ENCODE data around the gene RIPOR2.
"Not testable (repeated sequence)": the region's sequence is repeated elsewhere in the genome, so short reads cannot be mapped to it uniquely, and the experiment has no call there.

Gene RIPOR2

GRCh38 chr6:24761851-24762250 is 173.9 kb downstream of the RIPOR2 start:
- no peak overlapping the region for H3K27ac ChIP-seq (ENCODE audit: insufficient read depth, low read length, poor library complexity, severe bottlenecking)

GRCh38 chr6:24761193-24761835 is 174.4 kb downstream of the RIPOR2 start:
- H3K4me1 ChIP-seq (ENCODE audit: control insufficient read depth, insufficient read depth, low read length, poor library complexity, severe bottlenecking): no peaks in the 10 kb centered on the region
- H3K27ac ChIP-seq (ENCODE audit: insufficient read depth, low read length, poor library complexity, severe bottlenecking): no peak overlapping the region
- H3K36me3 ChIP-seq (ENCODE audit: control insufficient read depth, insufficient read depth, low read length): no peaks in the 10 kb centered on the region
- no peak for DNase-seq
- no peaks in the 10 kb centered on the region for H3K9me3 ChIP-seq (ENCODE audit: control insufficient read depth, low read length)
- no peaks in the 10 kb centered on the region for H3K27me3 ChIP-seq (replicated peaks; ENCODE audit: control insufficient read depth, insufficient read depth, low read length, poor library complexity, severe bottlenecking)
- H3K4me3 ChIP-seq (ENCODE audit: insufficient read depth, low read depth, low read length, poor library complexity, severe bottlenecking): no peak overlapping the region

More at GRCh38 chr6:24761851-24762250, 173.9 kb downstream of the RIPOR2 start:
- H3K27me3 ChIP-seq (replicated peaks; ENCODE audit: control insufficient read depth, insufficient read depth, low read length, poor library complexity, severe bottlenecking): no peaks in the 10 kb centered on the region
- no peak overlapping the region for H3K4me3 ChIP-seq (ENCODE audit: insufficient read depth, low read depth, low read length, poor library complexity, severe bottlenecking)
- no peak for DNase-seq
- no peaks in the 10 kb centered on the region for H3K4me1 ChIP-seq (ENCODE audit: control insufficient read depth, insufficient read depth, low read length, poor library complexity, severe bottlenecking)
- H3K36me3 ChIP-seq (ENCODE audit: control insufficient read depth, insufficient read depth, low read length): no peaks in the 10 kb centered on the region
- H3K9me3 ChIP-seq (ENCODE audit: control insufficient read depth, low read length): no peaks in the 10 kb centered on the region

GRCh38 chr6:24760210-24760609 is 175.6 kb downstream of the RIPOR2 start:
- no peaks in the 10 kb centered on the region for H3K4me1 ChIP-seq (ENCODE audit: control insufficient read depth, insufficient read depth, low read length, poor library complexity, severe bottlenecking)
- DNase-seq: no peak

GRCh38 chr6:24759718-24760117 is 176.0 kb downstream of the RIPOR2 start:
- Histone ChIP-seq H3K36me3 (ENCODE audit: control insufficient read depth, insufficient read depth, low read length) (no peaks in the 10 kb centered on the region), H3K9me3 (ENCODE audit: control insufficient read depth, low read length) (no peaks in the 10 kb centered on the region), H3K27ac (ENCODE audit: insufficient read depth, low read length, poor library complexity, severe bottlenecking) (no peak overlapping the region), H3K27me3 (replicated peaks; ENCODE audit: control insufficient read depth, insufficient read depth, low read length, poor library complexity, severe bottlenecking) (no peaks in the 10 kb centered on the region), H3K4me3 (ENCODE audit: insufficient read depth, low read depth, low read length, poor library complexity, severe bottlenecking) (no peak overlapping the region), H3K4me1 (ENCODE audit: control insufficient read depth, insufficient read depth, low read length, poor library complexity, severe bottlenecking) (no peaks in the 10 kb centered on the region)
- no peak for DNase-seq

More at GRCh38 chr6:24760210-24760609, 175.6 kb downstream of the RIPOR2 start:
- Histone ChIP-seq H3K27ac (ENCODE audit: insufficient read depth, low read length, poor library complexity, severe bottlenecking) (no peak overlapping the region), H3K27me3 (replicated peaks; ENCODE audit: control insufficient read depth, insufficient read depth, low read length, poor library complexity, severe bottlenecking) (no peaks in the 10 kb centered on the region), H3K36me3 (ENCODE audit: control insufficient read depth, insufficient read depth, low read length) (no peaks in the 10 kb centered on the region), H3K4me3 (ENCODE audit: insufficient read depth, low read depth, low read length, poor library complexity, severe bottlenecking) (no peak overlapping the region), H3K9me3 (ENCODE audit: control insufficient read depth, low read length) (no peaks in the 10 kb centered on the region)

- Histone ChIP-seq H3K27ac (ENCODE audit: insufficient read depth, low read length, poor library complexity, severe bottlenecking) (no peak overlapping the region), H3K27me3 (replicated peaks; ENCODE audit: control insufficient read depth, insufficient read depth, low read length, poor library complexity, severe bottlenecking) (no peaks in the 10 kb centered on the region), H3K9me3 (ENCODE audit: control insufficient read depth, low read length) (no peaks in the 10 kb centered on the region), H3K4me3 (ENCODE audit: insufficient read depth, low read depth, low read length, poor library complexity, severe bottlenecking) (no peak overlapping the region), H3K36me3 (ENCODE audit: control insufficient read depth, insufficient read depth, low read length) (no peaks in the 10 kb centered on the region), H3K4me1 (ENCODE audit: control insufficient read depth, insufficient read depth, low read length, poor library complexity, severe bottlenecking) (no peaks in the 10 kb centered on the region)
- DNase-seq: no peak
Observed at GRCh38 chr6:24757611-24758010, 178.1 kb downstream of the RIPOR2 start.

GRCh38 chr6:24755279-24755678 is 180.5 kb downstream of the RIPOR2 start:
- DNase-seq: no peak
- no peaks in the 10 kb centered on the region for H3K27me3 ChIP-seq (replicated peaks; ENCODE audit: control insufficient read depth, insufficient read depth, low read length, poor library complexity, severe bottlenecking)

GRCh38 chr6:24754378-24754777 is 181.4 kb downstream of the RIPOR2 start:
- not testable (repeated sequence) for H3K36me3 ChIP-seq (ENCODE audit: control insufficient read depth, insufficient read depth, low read length); H3K27me3 ChIP-seq (replicated peaks; ENCODE audit: control insufficient read depth, insufficient read depth, low read length, poor library complexity, severe bottlenecking); H3K4me3 ChIP-seq (ENCODE audit: insufficient read depth, low read depth, low read length, poor library complexity, severe bottlenecking); H3K9me3 ChIP-seq (ENCODE audit: control insufficient read depth, low read length); DNase-seq; H3K27ac ChIP-seq (ENCODE audit: insufficient read depth, low read length, poor library complexity, severe bottlenecking); H3K4me1 ChIP-seq (ENCODE audit: control insufficient read depth, insufficient read depth, low read length, poor library complexity, severe bottlenecking)

More at GRCh38 chr6:24755279-24755678, 180.5 kb downstream of the RIPOR2 start:
- no peak overlapping the region for H3K4me3 ChIP-seq (ENCODE audit: insufficient read depth, low read depth, low read length, poor library complexity, severe bottlenecking)
- H3K27ac ChIP-seq (ENCODE audit: insufficient read depth, low read length, poor library complexity, severe bottlenecking): no peak overlapping the region
- no peaks in the 10 kb centered on the region for H3K4me1 ChIP-seq (ENCODE audit: control insufficient read depth, insufficient read depth, low read length, poor library complexity, severe bottlenecking)
- H3K9me3 ChIP-seq (ENCODE audit: control insufficient read depth, low read length): no peaks in the 10 kb centered on the region
- H3K36me3 ChIP-seq (ENCODE audit: control insufficient read depth, insufficient read depth, low read length): no peaks in the 10 kb centered on the region

Measured in effector memory CD4-positive, alpha-beta T cell (primary cell).